GM15510 (cell line): ENCODE data around the gene FSTL4.

Experiments used
- POLR2A ChIP-seq: IDR thresholded peaks from 3 replicates; pipeline ENCODE4 v1.6.1; 2011; ENCODE audit warnings: borderline replicate concordance; ENCODE audit not compliant: insufficient read length; ENCODE audit errors: extremely low read depth

FSTL4 gene

GRCh38 chr5:133544346-133544745 lies 68.0 kb downstream of the FSTL4 start:
- TF ChIP-seq POLR2A = no peak

- no peak for TF ChIP-seq POLR2A
These were observed 72.5 kb downstream of the FSTL4 start for GRCh38 chr5:133539818-133540217.

GRCh38 chr5:133538718-133539117 lies 73.6 kb downstream of the FSTL4 start:
- no peak for TF ChIP-seq POLR2A

GRCh38 chr5:133534566-133534965 lies 77.8 kb downstream of the FSTL4 start:
- no peak for TF ChIP-seq POLR2A

- TF ChIP-seq POLR2A = no peak
These were observed 78.8 kb downstream of the FSTL4 start for GRCh38 chr5:133533541-133533940.

GRCh38 chr5:133531594-133531993 lies 80.7 kb downstream of the FSTL4 start:
- no peak for TF ChIP-seq POLR2A

- no peak for TF ChIP-seq POLR2A
These were observed 81.2 kb downstream of the FSTL4 start for GRCh38 chr5:133531178-133531577.

- TF ChIP-seq POLR2A = no peak
These were observed 82.1 kb downstream of the FSTL4 start for GRCh38 chr5:133530270-133530669.

- no peak for TF ChIP-seq POLR2A
These were observed 83.5 kb downstream of the FSTL4 start for GRCh38 chr5:133528841-133529240.

- TF ChIP-seq POLR2A = no peak
These were observed 85.0 kb downstream of the FSTL4 start for GRCh38 chr5:133527311-133527710.

- TF ChIP-seq POLR2A = no peak
These were observed 86.0 kb downstream of the FSTL4 start for GRCh38 chr5:133526368-133526767.

- TF ChIP-seq POLR2A = no peak
These were observed 87.2 kb downstream of the FSTL4 start for GRCh38 chr5:133525126-133525525.

GRCh38 chr5:133524666-133525065 lies 87.7 kb downstream of the FSTL4 start:
- no peak for TF ChIP-seq POLR2A

GRCh38 chr5:133523961-133524586 lies 88.3 kb downstream of the FSTL4 start:
- no peak for TF ChIP-seq POLR2A

- TF ChIP-seq POLR2A = no peak
These were observed 89.2 kb downstream of the FSTL4 start for GRCh38 chr5:133523013-133523658.

GRCh38 chr5:133521801-133522200 lies 90.5 kb downstream of the FSTL4 start:
- TF ChIP-seq POLR2A = no peak
